Panc1 (cell line): ENCODE data around the gene C1QTNF3. TPM values are rescaled to one million over a fixed set of nuclear protein-coding genes. Genes with fewer than 3 reads are reported as not detected.
"Not testable (repeated sequence)": the region's sequence is repeated elsewhere in the genome, so short reads cannot be mapped to it uniquely, and the experiment has no call there.

ENCODE experiments used
- ATAC-seq: fragments of 200-7000 bp; cut with Tn5 transposase; 2 replicates; pipeline ENCODE4 v1.9.1; 2020; ENCODE audit warnings: mild to moderate bottlenecking, moderate library complexity
- BruUV-seq: library from RNA; stranded (reverse); fragments of 400-500 nt; replicated peaks from 2 replicates; lab custom pipeline; 2021; lab: Mats Ljungman, UMichigan
- CTCF ChIA-PET: fragments of 300-600 bp; sonication (Branson Sonifier 250); formaldehyde crosslinking; loops from one replicate; lab custom pipeline; 2022; ENCODE audit warnings: antibody characterized with exemption; lab: Charles Lee
- POLR2A ChIA-PET: fragments of 300-600 bp; sonication (Branson Sonifier 250); formaldehyde crosslinking; loops from one replicate; lab custom pipeline; 2022; ENCODE audit warnings: antibody characterized with exemption; lab: Charles Lee
- DNase-seq: peaks from one replicate; pipeline ENCODE4 v3.0.0-alpha.2; 2010; ENCODE audit warnings: low read depth, low spot score
- H3K27ac ChIP-seq: 2 replicates; pipeline ENCODE4 v1.5.1; 2011; ENCODE audit warnings: mild to moderate bottlenecking, low read length, inconsistent platforms
- H3K27me3 ChIP-seq: fragments of 200-500 bp; sonication (Bioruptor generic); 2 replicates; pipeline ENCODE4 v1.6.0; 2014; ENCODE audit warnings: low read length, inconsistent platforms; ENCODE audit not compliant: control insufficient read depth, insufficient read depth
- H3K36me3 ChIP-seq: fragments of 200-500 bp; sonication (Bioruptor generic); 2 replicates; pipeline ENCODE4 v1.5.1; 2014; ENCODE audit warnings: inconsistent platforms, mild to moderate bottlenecking, low read length, moderate library complexity; ENCODE audit not compliant: control insufficient read depth, insufficient read depth
- H3K4me1 ChIP-seq: 2 replicates; pipeline ENCODE4 v1.5.1; 2011; ENCODE audit warnings: inconsistent platforms, mild to moderate bottlenecking, low read length, moderate library complexity; ENCODE audit not compliant: control insufficient read depth, insufficient read depth
- H3K4me3 ChIP-seq, 2 experiments: 2 replicates each; pipeline ENCODE4 v1.5.1; 2011 to 2012; ENCODE audit warnings: low read depth in 2 of 2, low read length in 2 of 2, mild to moderate bottlenecking in 2 of 2, inconsistent platforms in 1 of 2, moderate library complexity in 1 of 2
- H3K9me3 ChIP-seq: fragments of 200-500 bp; sonication (Bioruptor generic); 2 replicates; pipeline ENCODE4 v1.5.1; 2014; ENCODE audit warnings: low read depth, mild to moderate bottlenecking, inconsistent platforms, low read length, moderate library complexity; ENCODE audit not compliant: control insufficient read depth, insufficient read depth
- in situ Hi-C: cut with HindIII; loops from 2 replicates; pipeline ENCODE4 v1.10.0; 2016; ENCODE audit warnings: low sequenced_read_pairs, low pct_unique_long_range_greater_than_20kb
- intact Hi-C: fragments of 100-400 bp; cut with micrococcal nuclease; formaldehyde crosslinking; loops from one replicate; pipeline ENCODE4 v1.10.0; 2022; ENCODE audit not compliant: unreplicated experiment
- total RNA-seq: library from RNA; stranded (reverse); gene quantifications from one replicate; pipeline ENCODE4 v1.2.1, GENCODE V29; 2021; ENCODE audit not compliant: unreplicated experiment

Gene C1QTNF3
- total RNA-seq, 1 experiment from 2014 or later = 2.1 TPM

GRCh38 chr5:34077636-34078035 is 34.6 kb upstream of the C1QTNF3 start:
- ATAC-seq, intact Hi-C loops, H3K27me3 ChIP-seq, POLR2A ChIA-PET, H3K4me1 ChIP-seq, H3K27ac ChIP-seq, BruUV-seq, DNase-seq, H3K9me3 ChIP-seq, H3K36me3 ChIP-seq, in situ Hi-C loops, CTCF ChIA-PET, H3K4me3 ChIP-seq: not testable (repeated sequence)

GRCh38 chr5:34076719-34077364 is 33.8 kb upstream of the C1QTNF3 start:
- in situ Hi-C loops, H3K27ac ChIP-seq, H3K4me1 ChIP-seq, DNase-seq, H3K9me3 ChIP-seq, H3K27me3 ChIP-seq, H3K36me3 ChIP-seq, BruUV-seq, CTCF ChIA-PET, intact Hi-C loops, ATAC-seq, POLR2A ChIA-PET, H3K4me3 ChIP-seq: not testable (repeated sequence)

- H3K4me3 ChIP-seq, POLR2A ChIA-PET, intact Hi-C loops, ATAC-seq, CTCF ChIA-PET, BruUV-seq, H3K4me1 ChIP-seq, H3K27me3 ChIP-seq, H3K9me3 ChIP-seq, H3K36me3 ChIP-seq, in situ Hi-C loops, H3K27ac ChIP-seq, DNase-seq: not testable (repeated sequence)
Observed at GRCh38 chr5:34074472-34074871, 31.5 kb upstream of the C1QTNF3 start.

GRCh38 chr5:34074071-34074470 is 31.1 kb upstream of the C1QTNF3 start:
- ATAC-seq, H3K27ac ChIP-seq, H3K27me3 ChIP-seq, intact Hi-C loops, H3K9me3 ChIP-seq, H3K4me1 ChIP-seq, H3K36me3 ChIP-seq, H3K4me3 ChIP-seq, CTCF ChIA-PET, BruUV-seq, POLR2A ChIA-PET, in situ Hi-C loops, DNase-seq: not testable (repeated sequence)

- in situ Hi-C loops, POLR2A ChIA-PET, H3K9me3 ChIP-seq, H3K4me3 ChIP-seq, DNase-seq, H3K27ac ChIP-seq, CTCF ChIA-PET, ATAC-seq, H3K27me3 ChIP-seq, H3K4me1 ChIP-seq, H3K36me3 ChIP-seq, intact Hi-C loops, BruUV-seq: not testable (repeated sequence)
Observed at GRCh38 chr5:34070626-34071025, 27.6 kb upstream of the C1QTNF3 start.
